Ectodermal cell (in vitro differentiated cells): ENCODE results near the gene PDXK.
A peak's percentile ranks its signal among the peaks of the same experiment; 100 is the strongest.

ENCODE experiments used
- H3K27ac ChIP-seq: 2 replicates; pipeline ENCODE4 v1.7.0; 2013; ENCODE audit warnings: mild to moderate bottlenecking, low read depth, low read length; ENCODE audit not compliant: insufficient read depth, poor library complexity, severe bottlenecking
- H3K27me3 ChIP-seq: 2 replicates; pipeline ENCODE4 v1.7.0; 2013; ENCODE audit warnings: mild to moderate bottlenecking, low read length; ENCODE audit not compliant: insufficient read depth, control insufficient read depth, poor library complexity, severe bottlenecking
- H3K36me3 ChIP-seq: one replicate; pipeline ENCODE4 v1.7.0; 2013; ENCODE audit warnings: low read length; ENCODE audit not compliant: control insufficient read depth, insufficient read depth
- H3K4me1 ChIP-seq: one replicate; pipeline ENCODE4 v1.7.0; 2013; ENCODE audit warnings: low read length; ENCODE audit not compliant: control insufficient read depth, insufficient read depth
- H3K4me3 ChIP-seq: 2 replicates; pipeline ENCODE4 v1.7.0; 2013; ENCODE audit warnings: low read depth, low read length, control low read depth; ENCODE audit not compliant: insufficient read depth
- H3K9me3 ChIP-seq: 2 replicates; pipeline ENCODE4 v1.7.0; 2013; ENCODE audit warnings: mild to moderate bottlenecking, low read length, moderate library complexity; ENCODE audit not compliant: control insufficient read depth
- WGBS, 2 experiments: methylation state at CpG; one replicate each; pipeline ENCODE4 v1.1.7; 2013; ENCODE audit warnings: missing lambda C conversion rate in 2 of 2; 5-methylcytosine and 5-hydroxymethylcytosine counted together

Gene PDXK

GRCh38 chr21:43723648-43724047 is 4.7 kb downstream of the PDXK start:
- Histone ChIP-seq H3K9me3 (no peaks in the 10 kb centered on the region), H3K27ac (no peak overlapping the region), H3K27me3 (peaks cover 15% of the 10 kb centered on the region), H3K4me1 (peaks cover 7% of the 10 kb centered on the region), H3K4me3 (no peak overlapping the region), H3K36me3 (no peaks in the 10 kb centered on the region)
- 94 to 95% methylated on average over 12 of the region's 12 CpGs for WGBS, 2 experiments

GRCh38 chr21:43726686-43727518 is 8.0 kb downstream of the PDXK start:
- Histone ChIP-seq H3K27ac (no peak overlapping the region), H3K27me3 (no peaks in the 10 kb centered on the region), H3K4me3 (no peak overlapping the region), H3K4me1 (no peaks in the 10 kb centered on the region), H3K9me3 (no peaks in the 10 kb centered on the region), H3K36me3 (no peaks in the 10 kb centered on the region)
- WGBS, 2 experiments: 90 to 91% methylated on average over 21 of the region's 21 CpGs

GRCh38 chr21:43727519-43728153 is 8.7 kb downstream of the PDXK start:
- Histone ChIP-seq H3K27me3 (no peaks in the 10 kb centered on the region), H3K4me3 (peak overlapping the region; percentile 70), H3K36me3 (no peaks in the 10 kb centered on the region), H3K9me3 (no peaks in the 10 kb centered on the region), H3K27ac (no peak overlapping the region), H3K4me1 (no peaks in the 10 kb centered on the region)
- 87 to 88% methylated on average over 10 of the region's 10 CpGs for WGBS, 2 experiments

- Histone ChIP-seq H3K36me3 (no peaks in the 10 kb centered on the region), H3K4me1 (no peaks in the 10 kb centered on the region), H3K4me3 (peak overlapping the region; percentile 70), H3K27ac (no peak overlapping the region), H3K27me3 (no peaks in the 10 kb centered on the region), H3K9me3 (no peaks in the 10 kb centered on the region)
- WGBS, 2 experiments: 53 to 60% methylated on average over 6 to 7 of the region's 7 CpGs
Measured at GRCh38 chr21:43728154-43728466, 9.2 kb downstream of the PDXK start.

GRCh38 chr21:43728467-43729390 is 9.8 kb downstream of the PDXK start:
- 2% methylated on average over 59 of the region's 59 CpGs for WGBS, 2 experiments
- Histone ChIP-seq H3K4me3 (peak overlapping the region; percentile 70), H3K4me1 (no peaks in the 10 kb centered on the region), H3K27ac (no peak overlapping the region), H3K36me3 (no peaks in the 10 kb centered on the region), H3K27me3 (no peaks in the 10 kb centered on the region), H3K9me3 (no peaks in the 10 kb centered on the region)

- no peaks in the 10 kb centered on the region for H3K4me1 ChIP-seq
- no peak overlapping the region for H3K27ac ChIP-seq
- H3K9me3 ChIP-seq: no peaks in the 10 kb centered on the region
- H3K4me3 ChIP-seq: no peak overlapping the region
- WGBS, 2 experiments: 92 to 93% methylated on average over 6 of the region's 6 CpGs
- no peaks in the 10 kb centered on the region for H3K36me3 ChIP-seq
- no peaks in the 10 kb centered on the region for H3K27me3 ChIP-seq
Measured at GRCh38 chr21:43731476-43731875, 12.5 kb downstream of the PDXK start.

- Histone ChIP-seq H3K27ac (no peak overlapping the region), H3K36me3 (no peaks in the 10 kb centered on the region), H3K9me3 (no peaks in the 10 kb centered on the region), H3K4me3 (no peak overlapping the region), H3K27me3 (no peaks in the 10 kb centered on the region), H3K4me1 (no peaks in the 10 kb centered on the region)
- WGBS, 2 experiments: 90% methylated on average over 23 of the region's 23 CpGs
Measured at GRCh38 chr21:43731891-43732711, 13.2 kb downstream of the PDXK start.

- no peaks in the 10 kb centered on the region for H3K9me3 ChIP-seq
- no peaks in the 10 kb centered on the region for H3K27me3 ChIP-seq
- no peak overlapping the region for H3K4me3 ChIP-seq
- no peaks in the 10 kb centered on the region for H3K4me1 ChIP-seq
- no peak overlapping the region for H3K27ac ChIP-seq
- 86 to 90% methylated on average over 7 to 8 of the region's 10 CpGs for WGBS, 2 experiments
- no peaks in the 10 kb centered on the region for H3K36me3 ChIP-seq
Measured at GRCh38 chr21:43733060-43733459, 14.1 kb downstream of the PDXK start.

GRCh38 chr21:43733529-43734071 is 14.7 kb downstream of the PDXK start:
- Histone ChIP-seq H3K27me3 (no peaks in the 10 kb centered on the region), H3K4me1 (no peaks in the 10 kb centered on the region), H3K27ac (no peak overlapping the region), H3K9me3 (no peaks in the 10 kb centered on the region), H3K4me3 (no peak overlapping the region), H3K36me3 (no peaks in the 10 kb centered on the region)
- 86 to 89% methylated on average over 15 of the region's 15 CpGs for WGBS, 2 experiments
